HG02884 (cell line): ENCODE results near the gene PPM1B.
"Not testable (repeated sequence)": the region's sequence is repeated elsewhere in the genome, so short reads cannot be mapped to it uniquely, and the experiment has no call there.

ENCODE experiments used
- ATAC-seq: cut with Tn5 transposase; IDR thresholded peaks from one replicate; pipeline ENCODE4 v1.9.1; 2021; ENCODE audit warnings: mild to moderate bottlenecking, moderate library complexity; ENCODE audit not compliant: unreplicated experiment

The PPM1B gene

GRCh38 chr2:44155666-44156446 lies 12.8 kb upstream of the PPM1B start:
- no peak for ATAC-seq

GRCh38 chr2:44163777-44164176 lies 4.9 kb upstream of the PPM1B start:
- no peak for ATAC-seq

GRCh38 chr2:44164617-44165016 lies 4.1 kb upstream of the PPM1B start:
- no peak for ATAC-seq

GRCh38 chr2:44166096-44166495 lies 2.6 kb upstream of the PPM1B start:
- no peak for ATAC-seq

- ATAC-seq, result no peak
Measured at GRCh38 chr2:44167311-44167907, 1.3 kb upstream of the PPM1B start.

GRCh38 chr2:44167908-44168680 lies 581 bp upstream of the PPM1B start:
- peak; percentile 77 for ATAC-seq

GRCh38 chr2:44169155-44169898 lies 652 bp downstream of the PPM1B start:
- ATAC-seq, result peak; percentile 13

GRCh38 chr2:44170311-44170717 lies 1.6 kb downstream of the PPM1B start:
- no peak for ATAC-seq

GRCh38 chr2:44171018-44171417 lies 2.3 kb downstream of the PPM1B start:
- ATAC-seq, result no peak

- ATAC-seq, result not testable (repeated sequence)
Measured at GRCh38 chr2:44171442-44171841, 2.8 kb downstream of the PPM1B start.

- no peak for ATAC-seq
Measured at GRCh38 chr2:44172576-44172975, 3.9 kb downstream of the PPM1B start.

- ATAC-seq, result no peak
Measured at GRCh38 chr2:44178950-44179349, 10.3 kb downstream of the PPM1B start.

- no peak for ATAC-seq
Measured at GRCh38 chr2:44181648-44182047, 13.0 kb downstream of the PPM1B start.

- ATAC-seq, result no peak
Measured at GRCh38 chr2:44184106-44184505, 15.4 kb downstream of the PPM1B start.

- no peak for ATAC-seq
Measured at GRCh38 chr2:44186810-44187209, 18.1 kb downstream of the PPM1B start.

- no peak for ATAC-seq
Measured at GRCh38 chr2:44187251-44187650, 18.6 kb downstream of the PPM1B start.

GRCh38 chr2:44188696-44189095 lies 20.0 kb downstream of the PPM1B start:
- no peak for ATAC-seq

- no peak for ATAC-seq
Measured at GRCh38 chr2:44189104-44189503, 20.4 kb downstream of the PPM1B start.

GRCh38 chr2:44190526-44190925 lies 21.9 kb downstream of the PPM1B start:
- no peak for ATAC-seq

- ATAC-seq, result peak; percentile 91
Measured at GRCh38 chr2:44191739-44192138, 23.1 kb downstream of the PPM1B start.

GRCh38 chr2:44192646-44193045 lies 24.0 kb downstream of the PPM1B start:
- ATAC-seq, result no peak
